Neural cell (in vitro differentiated cells): ENCODE measurements around the gene HDAC11. TPM values are rescaled to one million over a fixed set of nuclear protein-coding genes. Genes with fewer than 3 reads are reported as not detected.

Source experiments
- H2AFZ ChIP-seq: fragments of 200-600, 300-800 bp; sonication (generic), shearing (Covaris generic); 2 replicates; pipeline ENCODE4 v1.6.0; 2014; ENCODE audit warnings: low read depth, mild to moderate bottlenecking, antibody characterized with exemption, low read length, moderate library complexity
- H3F3A ChIP-seq: fragments of 200-600 bp; shearing (Covaris generic); 2 replicates; pipeline ENCODE4 v1.6.1; 2016; ENCODE audit warnings: mild to moderate bottlenecking, moderate library complexity, mixed read lengths, antibody characterized with exemption, low read length; ENCODE audit not compliant: insufficient read depth, poor library complexity, severe bottlenecking
- H3K27ac ChIP-seq: fragments of 200-600, 300-800 bp; sonication (generic), shearing (Covaris generic); 2 replicates; pipeline ENCODE4 v1.5.1; 2014; ENCODE audit warnings: mild to moderate bottlenecking, low read length, moderate library complexity
- H3K27me3 ChIP-seq: fragments of 300-800, 200-600 bp; sonication (generic), shearing (Covaris generic); 2 replicates; pipeline ENCODE4 v1.6.0; 2014; ENCODE audit warnings: mild to moderate bottlenecking, low read depth, low read length, moderate library complexity; ENCODE audit not compliant: insufficient read depth
- H3K36me3 ChIP-seq: fragments of 300-800, 200-600 bp; sonication (generic), shearing (Covaris generic); 2 replicates; pipeline ENCODE4 v1.5.1; 2014; ENCODE audit warnings: mild to moderate bottlenecking, antibody characterized with exemption, low read length, moderate library complexity; ENCODE audit not compliant: insufficient read depth
- H3K4me2 ChIP-seq: fragments of 300-800, 200-600 bp; sonication (generic), shearing (Covaris generic); 2 replicates; pipeline ENCODE4 v1.6.0; 2014; ENCODE audit warnings: mild to moderate bottlenecking, low read length
- H3K4me3 ChIP-seq: fragments of 300-800, 200-600 bp; sonication (generic), shearing (Covaris generic); 2 replicates; pipeline ENCODE4 v1.5.1; 2014; ENCODE audit warnings: mild to moderate bottlenecking, low read length, moderate library complexity
- H3K79me2 ChIP-seq: fragments of 200-600 bp; shearing (Covaris generic); replicated peaks from 2 replicates; pipeline ENCODE4 v1.6.0; 2014; ENCODE audit warnings: mild to moderate bottlenecking, low read length, moderate library complexity; ENCODE audit not compliant: insufficient read depth
- H3K9ac ChIP-seq: fragments of 300-800, 200-600 bp; sonication (generic), shearing (Covaris generic); 2 replicates; pipeline ENCODE4 v1.6.1; 2016; ENCODE audit warnings: mild to moderate bottlenecking, low read length, mixed read lengths
- H3K9me2 ChIP-seq: fragments of 200-600 bp; shearing (Covaris generic); 2 replicates; pipeline ENCODE4 v1.6.1; 2016; ENCODE audit warnings: mild to moderate bottlenecking, low read length, mixed read lengths; ENCODE audit not compliant: insufficient read depth
- H3K9me3 ChIP-seq: fragments of 200-600, 300-800 bp; sonication (generic), shearing (Covaris generic); 2 replicates; pipeline ENCODE4 v1.6.1; 2016; ENCODE audit warnings: mild to moderate bottlenecking, mixed run types, low read length, moderate library complexity, mixed read lengths
- H4K20me1 ChIP-seq: fragments of 200-600 bp; shearing (Covaris generic); 2 replicates; pipeline ENCODE4 v1.6.1; 2016; ENCODE audit warnings: mild to moderate bottlenecking, mixed run types; ENCODE audit not compliant: insufficient read depth
- CTCF ChIP-seq: fragments of 450-650 bp; IDR thresholded peaks from 2 replicates; pipeline ENCODE4 v1.5.1; 2014; ENCODE audit warnings: antibody characterized with exemption, mild to moderate bottlenecking, moderate library complexity; ENCODE audit not compliant: poor library complexity, severe bottlenecking
- EP300 ChIP-seq: fragments of 450-650 bp; conservative IDR thresholded peaks from 2 replicates; pipeline ENCODE4 v1.6.1; 2014; ENCODE audit warnings: antibody characterized with exemption, mild to moderate bottlenecking, moderate library complexity; ENCODE audit not compliant: poor library complexity, severe bottlenecking
- EZH2 ChIP-seq: fragments of 200-600, 300-800 bp; shearing (Covaris generic), sonication (generic); IDR thresholded peaks from 2 replicates; pipeline ENCODE4 v1.6.1; 2014; ENCODE audit warnings: antibody characterized with exemption, low read length, borderline replicate concordance, mild to moderate bottlenecking; ENCODE audit not compliant: insufficient read depth, poor library complexity, severe bottlenecking
- MXI1 ChIP-seq: fragments of 450-650 bp; conservative IDR thresholded peaks from 2 replicates; pipeline ENCODE4 v1.6.1; 2014; ENCODE audit warnings: antibody characterized with exemption, mild to moderate bottlenecking; ENCODE audit not compliant: poor library complexity, severe bottlenecking
- POLR2AphosphoS5 ChIP-seq: IDR thresholded peaks from 2 replicates; pipeline ENCODE4 v1.6.1; 2012
- RAD21 ChIP-seq: fragments of 450-650 bp; conservative IDR thresholded peaks from 2 replicates; pipeline ENCODE4 v1.6.1; 2014; ENCODE audit warnings: antibody characterized with exemption, mild to moderate bottlenecking, moderate library complexity
- REST ChIP-seq: IDR thresholded peaks from 2 replicates; pipeline ENCODE4 v1.6.1; 2012; ENCODE audit warnings: borderline replicate concordance
- SMC3 ChIP-seq: fragments of 450-650 bp; conservative IDR thresholded peaks from 2 replicates; pipeline ENCODE4 v1.6.1; 2014; ENCODE audit warnings: antibody characterized with exemption, mild to moderate bottlenecking, moderate library complexity; ENCODE audit not compliant: poor library complexity
- TAF1 ChIP-seq: IDR thresholded peaks from 2 replicates; pipeline ENCODE4 v1.6.1; 2012; ENCODE audit warnings: low read depth
- polyA plus RNA-seq: library from polyadenylated mRNA; depleted of rRNA; stranded (reverse); fragments of >200 nt; gene quantifications from 2 replicates; pipeline ENCODE4 v1.2.3, GENCODE V29; 2014

The HDAC11 gene
- polyA plus RNA-seq, 1 donor from 2014 or later: 14.8 TPM

- Histone ChIP-seq H3K27ac (no peak overlapping the region), H4K20me1 (no peaks in the 10 kb centered on the region), H3K4me2 (no peak overlapping the region), H3K9me2 (no peaks in the 10 kb centered on the region), H3K27me3 (no peaks in the 10 kb centered on the region), H3K9me3 (no peaks in the 10 kb centered on the region), H3K9ac (no peak overlapping the region), H3F3A (no peaks in the 10 kb centered on the region), H3K4me3 (no peak overlapping the region), H3K79me2 (no peaks in the 10 kb centered on the region), H3K36me3 (no peaks in the 10 kb centered on the region), H2AFZ (no peak overlapping the region)
- TF ChIP-seq REST (no peak), MXI1 (no peak), SMC3 (no peak), EZH2 (no peak), RAD21 (no peak), POLR2AphosphoS5 (no peak), EP300 (no peak), TAF1 (no peak), CTCF (no peak)
Measured at GRCh38 chr3:13466781-13467180, 13.3 kb upstream of the HDAC11 start.

- TF ChIP-seq POLR2AphosphoS5 (no peak), TAF1 (no peak), CTCF (no peak), REST (no peak), MXI1 (no peak), EZH2 (no peak), EP300 (no peak), RAD21 (no peak), SMC3 (no peak)
- H3F3A ChIP-seq: no peaks in the 10 kb centered on the region
- no peaks in the 10 kb centered on the region for H3K79me2 ChIP-seq
- H3K9ac ChIP-seq: no peak overlapping the region
- H3K27ac ChIP-seq: no peak overlapping the region
- no peaks in the 10 kb centered on the region for H3K9me3 ChIP-seq
- H3K4me2 ChIP-seq: no peak overlapping the region
- no peaks in the 10 kb centered on the region for H4K20me1 ChIP-seq
- H2AFZ ChIP-seq: no peak overlapping the region
- no peaks in the 10 kb centered on the region for H3K9me2 ChIP-seq
- H3K27me3 ChIP-seq: no peaks in the 10 kb centered on the region
- no peak overlapping the region for H3K4me3 ChIP-seq
- H3K36me3 ChIP-seq: no peaks in the 10 kb centered on the region
Measured at GRCh38 chr3:13470894-13471574, 9.1 kb upstream of the HDAC11 start.
